HFF-Myc (cell line): ENCODE results near the gene TRAPPC13.
"Not testable (repeated sequence)": the region's sequence is repeated elsewhere in the genome, so short reads cannot be mapped to it uniquely, and the experiment has no call there.

Experiments used
- DNase-seq: peaks from one replicate; pipeline ENCODE4 v3.0.0-alpha.2; 2011; ENCODE audit warnings: low read depth; ENCODE audit errors: extremely low read depth
- H3K4me3 ChIP-seq: replicated peaks from 2 replicates; pipeline ENCODE4 v1.5.1; 2011; ENCODE audit warnings: low read depth, mild to moderate bottlenecking, control low read depth, low read length
- CTCF ChIP-seq: IDR thresholded peaks from 2 replicates; pipeline ENCODE4 v1.5.1; 2012; ENCODE audit warnings: mild to moderate bottlenecking, low read depth, low read length, control low read depth; ENCODE audit errors: missing control alignments

The TRAPPC13 gene

GRCh38 chr5:65651144-65651543 lies 26.3 kb downstream of the TRAPPC13 start:
- no peak overlapping the region for H3K4me3 ChIP-seq
- DNase-seq: no peak
- TF ChIP-seq CTCF: no peak

GRCh38 chr5:65654713-65655112 lies 29.9 kb downstream of the TRAPPC13 start:
- TF ChIP-seq CTCF: no peak
- DNase-seq: no peak
- H3K4me3 ChIP-seq: no peak overlapping the region

GRCh38 chr5:65663804-65664521 lies 39.1 kb downstream of the TRAPPC13 start:
- no peak overlapping the region for H3K4me3 ChIP-seq
- peak; percentile 42 for TF ChIP-seq CTCF
- no peak for DNase-seq

- H3K4me3 ChIP-seq: no peak overlapping the region
- TF ChIP-seq CTCF: no peak
- DNase-seq: no peak
Measured at GRCh38 chr5:65668696-65669095, 43.9 kb downstream of the TRAPPC13 start.

GRCh38 chr5:65672796-65673195 lies 48.0 kb downstream of the TRAPPC13 start:
- no peak for DNase-seq
- H3K4me3 ChIP-seq: no peak overlapping the region
- TF ChIP-seq CTCF: no peak

GRCh38 chr5:65674749-65675148 lies 49.9 kb downstream of the TRAPPC13 start:
- no peak overlapping the region for H3K4me3 ChIP-seq
- TF ChIP-seq CTCF: no peak
- DNase-seq: no peak

GRCh38 chr5:65676056-65676455 lies 51.2 kb downstream of the TRAPPC13 start:
- H3K4me3 ChIP-seq, DNase-seq: not testable (repeated sequence)
